GM10266 (cell line): ENCODE results near the gene OR2C1.
A peak's percentile ranks its signal among the peaks of the same experiment; 100 is the strongest.

ENCODE experiments used
- DNase-seq: peaks from one replicate; pipeline ENCODE4 v3.0.0; 2012; ENCODE audit errors: extremely low spot score
- TF ChIP-seq, protein P1 (sequence below): IDR thresholded peaks from 2 replicates; pipeline ENCODE4 v1.5.1; 2012; ENCODE audit warnings: mild to moderate bottlenecking, low read depth; ENCODE audit not compliant: control insufficient read depth, insufficient read depth; ENCODE audit errors: missing control alignments

Gene OR2C1

DNA sequence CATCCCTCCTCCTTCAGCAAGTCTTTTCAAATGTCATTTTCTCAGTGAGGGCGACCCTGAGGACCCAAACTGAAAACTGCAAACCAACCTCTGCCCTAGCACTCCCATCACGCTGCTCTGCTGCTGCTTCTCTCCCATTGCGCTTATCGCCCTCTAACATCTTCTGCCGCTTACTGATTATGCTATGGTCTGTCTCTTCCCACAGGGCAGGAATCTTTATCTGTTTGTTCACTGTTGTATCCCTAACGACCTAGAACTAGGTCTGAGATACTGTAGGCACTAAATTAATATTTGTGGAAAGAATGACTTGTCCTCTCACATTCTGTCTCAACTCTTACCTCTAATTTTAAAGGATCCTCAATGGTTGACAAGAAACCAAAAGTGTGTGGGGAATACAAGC, 32.6 kb downstream of the OR2C1 start:
- TF ChIP-seq, protein P1, sequence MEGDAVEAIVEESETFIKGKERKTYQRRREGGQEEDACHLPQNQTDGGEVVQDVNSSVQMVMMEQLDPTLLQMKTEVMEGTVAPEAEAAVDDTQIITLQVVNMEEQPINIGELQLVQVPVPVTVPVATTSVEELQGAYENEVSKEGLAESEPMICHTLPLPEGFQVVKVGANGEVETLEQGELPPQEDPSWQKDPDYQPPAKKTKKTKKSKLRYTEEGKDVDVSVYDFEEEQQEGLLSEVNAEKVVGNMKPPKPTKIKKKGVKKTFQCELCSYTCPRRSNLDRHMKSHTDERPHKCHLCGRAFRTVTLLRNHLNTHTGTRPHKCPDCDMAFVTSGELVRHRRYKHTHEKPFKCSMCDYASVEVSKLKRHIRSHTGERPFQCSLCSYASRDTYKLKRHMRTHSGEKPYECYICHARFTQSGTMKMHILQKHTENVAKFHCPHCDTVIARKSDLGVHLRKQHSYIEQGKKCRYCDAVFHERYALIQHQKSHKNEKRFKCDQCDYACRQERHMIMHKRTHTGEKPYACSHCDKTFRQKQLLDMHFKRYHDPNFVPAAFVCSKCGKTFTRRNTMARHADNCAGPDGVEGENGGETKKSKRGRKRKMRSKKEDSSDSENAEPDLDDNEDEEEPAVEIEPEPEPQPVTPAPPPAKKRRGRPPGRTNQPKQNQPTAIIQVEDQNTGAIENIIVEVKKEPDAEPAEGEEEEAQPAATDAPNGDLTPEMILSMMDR = no peak
- no peak for DNase-seq

DNA sequence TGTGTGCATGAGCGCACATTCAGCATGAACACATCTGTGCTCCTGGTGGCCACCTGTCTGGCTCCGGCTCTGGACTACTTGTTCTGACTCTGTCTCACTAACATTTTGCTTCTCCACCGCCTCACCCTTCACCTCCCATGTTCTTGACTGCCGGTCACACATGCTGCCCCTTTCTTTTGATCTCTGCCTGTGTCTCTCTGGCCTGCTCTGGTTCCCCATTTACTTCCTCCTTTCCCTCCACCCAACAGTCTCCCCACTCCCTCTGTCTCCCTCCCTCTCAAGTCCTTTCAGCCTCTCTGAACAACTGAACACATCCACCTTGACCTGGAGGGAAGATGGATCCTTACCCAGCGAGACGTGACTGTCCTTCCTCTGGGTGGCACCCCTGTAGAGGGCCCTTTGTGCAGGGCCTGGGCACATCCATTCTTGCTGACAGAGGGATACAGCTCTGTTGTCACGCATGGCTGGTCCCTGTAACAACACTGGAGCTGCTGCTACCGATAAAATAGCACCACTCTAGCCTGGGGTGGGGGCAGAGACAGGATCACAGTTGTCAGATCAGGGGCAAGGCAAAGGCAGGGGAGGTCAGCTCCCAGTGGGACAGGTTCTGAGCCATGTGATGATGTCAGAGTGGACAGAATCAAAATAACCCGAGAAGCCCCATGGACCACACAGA, 34.1 kb downstream of the OR2C1 start:
- TF ChIP-seq, protein P1 = no peak
- DNase-seq = no peak

DNA sequence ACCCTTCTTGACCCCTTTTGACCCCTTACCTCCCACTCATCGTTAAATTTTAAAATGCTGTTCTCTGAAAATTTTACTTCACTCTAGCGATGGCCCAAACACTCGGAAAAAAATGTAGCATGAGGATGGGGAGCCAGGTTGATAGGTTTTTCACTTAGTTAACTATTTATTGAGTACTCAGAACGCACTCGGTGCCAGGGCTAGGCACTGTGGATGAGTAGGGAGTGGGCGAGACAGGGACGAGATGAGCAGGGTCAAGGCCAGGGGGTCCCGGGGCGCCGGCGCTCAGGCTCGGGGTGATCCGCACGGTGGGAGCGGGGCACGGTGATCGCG, 44.7 kb downstream of the OR2C1 start:
- TF ChIP-seq, protein P1 = no peak
- no peak for DNase-seq

DNA sequence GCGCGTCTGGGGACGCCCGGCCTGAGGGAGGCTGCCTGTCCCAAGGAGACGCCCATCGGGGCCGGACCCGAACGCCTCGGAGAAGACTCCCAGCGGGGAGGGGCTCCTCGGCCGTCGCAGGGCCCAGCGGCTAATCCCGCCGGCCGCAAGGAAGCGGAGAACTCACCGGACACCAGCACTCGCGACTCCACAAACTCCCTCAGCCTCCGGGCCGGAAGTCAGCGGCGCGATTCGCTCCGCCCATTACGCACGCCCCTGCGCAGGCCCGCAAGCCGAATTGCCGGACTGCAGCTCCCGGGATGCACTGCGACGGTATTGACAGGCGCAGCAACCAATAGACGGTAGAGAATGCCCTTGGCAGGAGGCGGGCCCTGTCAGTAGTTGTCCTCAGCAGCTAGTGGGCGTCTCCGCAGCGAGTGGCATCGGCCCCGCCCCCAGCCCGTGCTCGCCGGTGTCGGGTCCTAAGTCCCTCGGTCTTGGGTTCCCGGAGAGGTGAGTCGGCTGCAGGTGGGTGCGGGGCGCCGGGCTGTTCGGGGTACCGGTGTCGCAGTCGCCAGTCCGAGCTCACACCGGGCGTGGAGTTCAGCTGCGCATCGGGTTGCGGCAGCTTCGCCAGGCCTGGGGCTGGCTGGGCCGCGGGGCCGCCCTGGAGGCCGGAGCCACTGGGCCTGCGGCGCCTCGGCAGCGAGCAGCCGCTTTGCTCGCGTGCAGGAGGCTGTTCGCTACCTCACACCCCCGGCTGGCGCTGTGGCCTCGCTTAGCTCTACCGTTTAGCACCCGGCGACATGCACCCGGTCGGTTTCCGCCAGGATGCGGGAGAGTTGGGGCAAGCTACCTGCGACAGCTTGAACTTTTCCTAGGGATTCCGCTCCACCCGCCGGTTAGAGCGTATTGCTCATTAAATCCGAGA, 45.3 kb downstream of the OR2C1 start, which contains the start of the genes ZNF174 and ZSCAN32:
TSS of gene ZNF174 (plus strand) at position 437 of the 910 bp plus-strand sequence. CDS start 790 bp downstream, outside the sequence.
TSS of gene ZSCAN32 (minus strand) at position 226 of the 910 bp plus-strand sequence. CDS start 3,447 bp downstream, outside the sequence.
- TF ChIP-seq, protein P1 = no peak
- peak; percentile 100 for DNase-seq

DNA sequence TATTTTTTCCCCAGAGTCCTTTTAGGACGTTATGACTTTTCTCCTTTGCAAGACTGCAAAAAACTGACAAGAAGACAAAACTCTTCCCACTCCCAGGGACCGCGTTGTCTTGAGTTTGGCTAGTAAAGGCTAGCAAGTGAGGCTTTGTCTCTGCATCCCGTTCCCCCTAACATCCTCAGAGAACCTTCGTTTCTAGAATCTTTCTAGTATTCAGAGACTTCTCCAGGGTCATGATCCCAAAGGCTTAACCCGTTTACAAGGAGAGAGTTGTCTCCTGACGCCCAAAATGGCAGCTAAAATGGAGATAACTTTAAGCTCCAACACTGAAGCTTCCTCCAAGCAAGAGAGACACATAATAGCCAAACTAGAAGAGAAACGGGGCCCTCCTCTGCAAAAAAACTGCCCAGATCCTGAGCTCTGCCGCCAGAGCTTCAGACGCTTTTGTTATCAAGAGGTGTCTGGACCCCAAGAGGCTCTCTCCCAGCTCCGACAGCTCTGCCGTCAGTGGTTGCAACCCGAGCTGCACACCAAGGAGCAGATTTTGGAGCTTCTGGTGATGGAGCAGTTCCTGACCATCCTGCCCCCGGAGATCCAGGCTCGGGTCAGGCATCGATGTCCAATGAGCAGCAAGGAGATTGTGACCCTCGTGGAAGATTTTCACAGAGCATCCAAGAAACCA, 46.2 kb downstream of the OR2C1 start:
- TF ChIP-seq, protein P1 = no peak
- DNase-seq = no peak
